GM10847 (cell line): ENCODE results near the gene HIGD1C.

Experiments
- POLR2A ChIP-seq: IDR thresholded peaks from 2 replicates; pipeline ENCODE4 v1.6.1; 2011; ENCODE audit not compliant: insufficient read length; ENCODE audit errors: extremely low read depth

Gene HIGD1C

GRCh38 chr12:50961708-50962107 is 9.4 kb downstream of the HIGD1C start:
- TF ChIP-seq POLR2A: no peak

- no peak for TF ChIP-seq POLR2A
Observed at GRCh38 chr12:50964432-50964831, 12.1 kb downstream of the HIGD1C start.

- TF ChIP-seq POLR2A: no peak
Observed at GRCh38 chr12:50971946-50972345, 19.6 kb downstream of the HIGD1C start.

- TF ChIP-seq POLR2A: no peak
Observed at GRCh38 chr12:50979369-50980052, 27.2 kb downstream of the HIGD1C start.

- TF ChIP-seq POLR2A: no peak
Observed at GRCh38 chr12:50980545-50980944, 28.2 kb downstream of the HIGD1C start.

- no peak for TF ChIP-seq POLR2A
Observed at GRCh38 chr12:50981319-50982239, 29.2 kb downstream of the HIGD1C start.

- TF ChIP-seq POLR2A: no peak
Observed at GRCh38 chr12:50984586-50985298, 32.4 kb downstream of the HIGD1C start.

- no peak for TF ChIP-seq POLR2A
Observed at GRCh38 chr12:50985322-50985721, 33.0 kb downstream of the HIGD1C start.

- TF ChIP-seq POLR2A: no peak
Observed at GRCh38 chr12:50986966-50987737, 34.8 kb downstream of the HIGD1C start.

- no peak for TF ChIP-seq POLR2A
Observed at GRCh38 chr12:50988051-50988450, 35.7 kb downstream of the HIGD1C start.

- no peak for TF ChIP-seq POLR2A
Observed at GRCh38 chr12:50988871-50989270, 36.5 kb downstream of the HIGD1C start.

GRCh38 chr12:50990147-50990727 is 37.9 kb downstream of the HIGD1C start:
- TF ChIP-seq POLR2A: no peak

GRCh38 chr12:50990791-50991190 is 38.4 kb downstream of the HIGD1C start:
- no peak for TF ChIP-seq POLR2A

- no peak for TF ChIP-seq POLR2A
Observed at GRCh38 chr12:50991291-50991690, 38.9 kb downstream of the HIGD1C start.

- no peak for TF ChIP-seq POLR2A
Observed at GRCh38 chr12:50992819-50993218, 40.5 kb downstream of the HIGD1C start.
